GM18870 (cell line): ENCODE data around the gene HOXB3.

Source experiments
- ATAC-seq: cut with Tn5 transposase; IDR thresholded peaks from one replicate; pipeline ENCODE4 v1.9.1; 2021; ENCODE audit warnings: moderate library complexity; ENCODE audit not compliant: unreplicated experiment

The HOXB3 gene

DNA sequence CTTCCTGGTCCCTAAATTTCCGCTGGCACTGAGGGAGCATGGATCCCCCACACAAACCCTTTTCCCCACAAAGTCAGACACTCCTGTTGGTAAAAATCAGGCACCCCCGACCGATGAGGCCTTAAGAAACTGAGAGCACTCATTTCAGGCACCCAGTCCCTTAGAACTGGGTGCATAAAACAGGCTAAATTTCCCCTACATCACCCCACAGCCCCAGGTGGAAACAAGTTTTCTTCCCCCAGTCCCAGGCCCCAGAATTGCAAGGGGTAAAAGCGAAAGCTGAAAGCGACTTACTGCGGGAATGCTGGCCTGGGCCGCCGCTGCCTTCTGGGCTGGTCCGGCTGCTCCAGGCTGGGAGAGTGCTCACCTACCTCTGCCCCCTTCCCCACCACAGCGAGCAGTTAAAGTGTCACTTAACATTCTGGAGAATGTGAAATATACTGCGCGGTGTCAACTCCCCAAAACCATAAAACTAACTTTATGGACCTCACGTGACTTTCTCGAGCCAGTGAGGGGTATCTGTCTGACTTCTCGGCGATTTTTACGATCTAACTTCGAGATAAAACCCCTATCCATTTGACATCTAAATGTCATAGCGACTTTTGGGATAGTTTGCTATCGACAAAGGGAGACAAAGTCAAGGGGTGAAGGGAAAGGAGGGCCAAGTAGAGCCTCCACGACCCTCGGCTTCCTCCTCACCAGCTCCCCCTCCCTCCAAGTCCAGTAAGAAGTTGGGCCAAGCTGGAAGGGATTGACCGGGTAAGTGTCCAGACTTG lies at the start of gene HOXB3:
Gene HOXB3 (minus strand): TSS at position 411 of the 776 bp plus-strand sequence. CDS start 37,767 bp downstream, outside the sequence.
- ATAC-seq, result no peak

DNA sequence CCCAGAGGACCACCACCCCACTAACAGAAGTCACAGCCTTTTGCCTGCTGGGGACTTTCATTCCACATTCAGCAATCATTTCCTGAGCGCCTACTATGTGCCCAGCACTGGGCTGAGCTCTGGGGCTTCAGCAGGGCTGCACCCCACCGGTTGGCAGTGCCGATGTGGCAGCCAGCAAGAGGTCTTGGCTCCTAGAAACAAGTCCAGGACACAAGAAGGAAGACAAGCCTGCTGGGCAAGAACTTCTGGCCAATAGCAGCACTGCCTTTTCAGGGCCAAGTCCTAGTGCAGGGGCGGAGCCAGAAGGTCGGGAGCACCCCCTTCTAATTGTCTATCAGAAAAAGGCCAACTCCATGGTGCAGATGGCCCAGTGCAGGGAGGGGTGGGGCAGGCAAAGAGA lies 49.1 kb upstream of the HOXB3 start:
- no peak for ATAC-seq

DNA sequence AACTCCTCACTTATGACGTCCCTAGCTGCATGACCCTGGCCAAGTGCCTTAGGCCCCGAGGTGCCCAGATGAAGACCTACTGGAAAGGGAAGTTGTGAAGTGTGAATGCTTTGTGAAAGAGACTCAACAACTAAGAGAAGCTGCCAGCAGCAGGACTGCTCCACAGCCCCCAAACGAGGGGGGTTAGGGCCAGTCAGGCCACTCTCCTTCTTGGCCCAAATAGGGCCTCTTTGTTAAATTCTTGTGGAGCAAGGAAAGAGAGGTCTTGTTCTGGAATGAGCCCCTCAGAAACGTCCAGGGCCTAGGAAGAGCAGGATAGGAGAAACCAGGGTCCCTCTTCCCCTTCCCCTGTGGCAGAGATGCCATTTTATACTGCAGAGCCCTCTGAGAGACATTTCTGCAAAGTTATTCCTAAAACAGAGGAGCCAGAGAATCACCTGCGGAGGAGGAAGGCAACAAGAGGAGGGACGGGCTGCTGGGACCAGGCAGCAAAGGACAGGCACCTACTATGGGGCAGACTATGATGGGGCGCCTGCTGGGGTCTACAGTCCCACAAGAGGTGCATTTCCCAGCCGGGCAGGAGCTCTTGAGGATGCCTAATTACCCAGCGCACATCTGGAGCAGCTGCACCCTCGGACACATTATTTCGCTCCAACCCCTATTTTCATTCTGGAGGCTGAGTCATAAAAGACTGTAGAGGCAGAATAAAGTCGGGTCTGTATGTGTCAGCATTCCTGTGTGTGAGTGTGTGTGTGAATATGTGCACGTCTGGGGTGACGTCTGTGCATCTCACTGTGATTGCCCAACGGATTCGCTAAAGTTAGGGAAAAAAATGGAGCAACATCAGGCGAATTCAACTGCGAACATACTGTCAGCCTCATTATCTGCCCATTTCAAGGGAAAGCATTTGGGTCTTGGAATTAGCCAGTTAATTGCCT lies 47.6 kb upstream of the HOXB3 start:
- ATAC-seq, result no peak

DNA sequence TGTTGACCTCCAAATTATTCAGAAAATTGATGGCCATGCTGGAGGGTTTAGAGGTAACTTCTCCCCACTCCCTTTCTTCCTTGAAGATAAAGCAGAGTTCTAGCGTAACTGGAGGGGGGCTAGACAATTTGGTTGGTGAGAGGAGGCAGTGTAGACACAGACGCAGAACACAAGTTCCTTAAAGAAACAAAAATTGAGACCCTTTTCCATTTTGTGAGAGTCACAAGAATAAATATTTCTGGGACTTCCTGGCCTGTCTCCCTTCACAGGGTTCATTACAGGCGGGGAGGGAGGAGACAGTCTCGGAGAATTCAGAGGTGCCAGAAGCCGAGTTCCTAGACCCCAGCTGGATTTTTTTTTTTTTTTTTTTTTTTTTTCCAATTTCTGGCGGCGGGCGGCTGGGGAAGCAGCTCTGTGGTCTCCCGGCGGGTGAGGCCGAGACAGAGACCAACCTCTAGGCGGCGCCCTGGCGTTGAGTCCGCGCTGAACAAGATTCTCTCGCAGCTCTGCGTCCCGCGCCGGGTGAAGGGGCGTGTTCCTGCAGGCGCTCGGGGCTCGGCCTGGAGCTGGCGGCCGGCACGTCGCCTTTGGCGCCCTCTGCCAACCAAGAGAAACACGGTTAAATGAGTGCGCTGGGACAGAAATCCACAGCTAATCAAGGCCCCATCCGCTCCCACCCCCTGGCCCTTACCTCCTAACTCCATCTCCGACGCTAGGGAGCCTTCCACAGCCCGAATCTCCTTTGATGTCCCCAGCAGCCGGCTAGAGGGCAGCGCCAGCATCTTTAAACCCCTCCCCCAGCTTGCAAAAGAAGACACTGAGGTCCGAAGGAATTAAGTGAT lies 46.4 kb upstream of the HOXB3 start:
- no peak for ATAC-seq

DNA sequence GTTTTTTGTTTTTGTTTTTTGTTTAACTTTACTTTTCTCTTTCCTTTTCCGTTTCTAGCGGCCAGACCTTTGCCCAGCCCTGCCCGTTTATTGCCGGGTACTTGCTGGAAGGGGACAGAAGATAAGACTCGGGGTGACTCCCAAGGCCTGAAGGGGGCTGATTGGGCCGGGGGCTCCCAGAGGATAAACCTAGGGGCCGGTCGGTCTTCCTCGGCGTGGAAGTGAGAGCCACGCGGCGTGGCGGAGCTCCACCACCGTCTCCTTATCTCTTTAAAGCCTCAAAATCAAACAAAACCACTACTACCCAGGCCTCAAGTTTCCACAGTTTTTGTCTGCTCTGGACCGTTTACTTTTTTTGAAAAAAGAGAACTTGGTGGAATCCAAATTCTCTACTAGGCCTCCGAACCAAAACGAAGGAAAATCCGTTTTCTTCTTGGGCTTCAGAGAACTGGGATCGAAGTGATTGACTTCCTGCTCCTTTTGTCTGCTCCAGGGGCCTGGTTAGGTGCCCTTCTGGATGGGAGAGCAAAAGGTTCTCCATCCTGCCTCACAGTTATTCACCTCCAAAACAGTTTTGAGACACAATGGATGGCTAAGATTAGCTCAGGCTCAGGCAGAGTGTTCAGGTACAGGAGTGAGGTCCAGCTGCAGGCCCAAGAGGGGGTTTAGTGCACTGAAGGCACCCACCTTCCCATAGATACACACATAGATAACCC lies 44.6 kb upstream of the HOXB3 start:
- no peak for ATAC-seq

DNA sequence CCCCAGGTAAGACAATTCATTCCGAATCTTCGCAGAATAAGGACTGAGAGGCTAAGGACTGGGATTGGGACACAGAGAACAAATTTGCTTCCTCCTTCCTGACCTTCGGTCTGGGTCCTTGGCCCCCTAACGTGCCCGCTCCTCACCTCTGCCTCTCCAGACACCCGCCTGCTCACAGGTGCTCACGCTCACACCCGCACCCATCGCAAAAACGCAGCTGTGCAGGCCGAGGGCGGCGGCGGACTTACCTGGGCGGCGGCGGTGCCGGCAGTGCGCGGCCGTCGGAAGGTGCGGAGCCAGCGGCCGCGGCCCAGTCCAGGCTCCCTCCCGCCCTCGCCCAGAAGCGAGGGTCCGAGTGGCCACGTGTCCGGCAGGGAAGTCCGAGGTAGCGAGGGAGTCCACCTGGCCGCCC lies 43.2 kb upstream of the HOXB3 start:
- ATAC-seq, result no peak

DNA sequence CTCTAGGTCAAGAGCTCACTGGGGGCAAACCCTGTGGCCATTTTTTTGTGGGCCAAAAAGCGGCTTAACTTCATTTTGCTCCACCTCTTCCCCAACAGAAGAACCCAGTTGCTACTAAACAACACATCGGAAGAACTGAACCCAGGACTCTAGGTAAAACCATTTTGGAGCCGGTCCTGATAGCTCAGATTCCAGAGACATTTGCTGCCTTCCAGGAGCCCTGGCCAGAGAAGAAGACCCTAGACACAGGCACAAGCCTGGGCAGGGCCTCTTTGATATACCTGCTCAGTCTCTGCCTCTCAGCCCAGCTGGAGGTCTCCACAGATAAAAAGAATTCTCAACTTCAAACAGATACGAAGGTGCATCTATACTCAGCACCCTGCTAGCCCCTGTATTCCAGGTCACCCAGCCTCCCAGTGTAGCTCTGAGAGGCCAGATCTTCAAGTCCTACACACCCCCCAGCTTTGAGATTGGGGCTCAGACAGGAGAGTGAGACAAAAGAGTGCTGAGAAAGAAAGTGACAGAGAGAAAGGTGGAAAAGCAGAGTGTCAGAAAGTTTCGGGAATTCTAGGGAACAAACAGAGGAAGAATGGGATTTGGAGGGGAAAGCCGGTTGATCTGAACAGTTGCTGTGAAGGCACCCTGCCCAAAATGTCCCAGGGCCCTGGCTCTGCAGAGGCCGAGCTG lies 42.7 kb upstream of the HOXB3 start:
- ATAC-seq, result no peak

DNA sequence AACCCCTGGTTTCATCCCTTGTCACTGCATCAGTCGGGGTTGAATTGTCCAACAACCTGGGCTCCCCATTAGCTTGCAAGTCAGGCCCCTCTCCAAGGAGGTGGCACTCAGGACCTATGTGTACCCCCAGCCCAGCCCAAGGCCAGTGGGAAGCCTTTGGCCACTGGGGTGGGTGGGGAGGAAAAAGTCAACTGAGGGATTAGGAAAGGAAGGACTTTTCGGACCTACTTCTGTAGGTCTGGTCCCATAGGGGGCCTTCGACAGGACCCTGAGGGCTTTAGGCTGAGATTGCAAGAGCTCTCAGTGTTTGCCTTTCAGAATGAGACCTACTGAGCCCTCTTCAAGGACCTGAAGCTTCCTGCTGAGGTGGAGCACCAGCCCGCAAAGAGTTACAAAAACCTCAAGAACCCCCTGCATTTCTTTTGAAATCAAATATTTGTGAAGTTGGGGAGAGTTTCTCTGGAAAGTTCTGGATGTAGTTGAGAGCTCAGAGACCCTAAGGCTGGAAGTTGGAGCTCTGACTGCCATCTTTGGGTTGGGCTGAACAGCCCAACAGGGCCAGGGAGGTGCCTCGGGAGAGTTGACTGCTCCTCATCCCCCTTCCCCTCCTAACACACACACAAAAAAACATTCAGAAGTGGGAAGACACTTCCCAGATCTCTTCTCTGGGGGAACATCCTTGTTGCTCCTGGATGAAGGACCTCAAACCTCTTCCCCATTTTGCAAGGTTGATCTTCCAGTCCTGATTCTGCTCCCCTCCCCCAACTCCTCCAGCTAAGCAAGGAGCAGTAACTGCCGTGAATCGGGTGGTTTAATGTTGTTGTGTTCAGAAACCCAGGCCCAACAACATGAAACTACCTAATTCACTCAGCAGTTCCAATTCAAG lies 41.9 kb upstream of the HOXB3 start:
- no peak for ATAC-seq

DNA sequence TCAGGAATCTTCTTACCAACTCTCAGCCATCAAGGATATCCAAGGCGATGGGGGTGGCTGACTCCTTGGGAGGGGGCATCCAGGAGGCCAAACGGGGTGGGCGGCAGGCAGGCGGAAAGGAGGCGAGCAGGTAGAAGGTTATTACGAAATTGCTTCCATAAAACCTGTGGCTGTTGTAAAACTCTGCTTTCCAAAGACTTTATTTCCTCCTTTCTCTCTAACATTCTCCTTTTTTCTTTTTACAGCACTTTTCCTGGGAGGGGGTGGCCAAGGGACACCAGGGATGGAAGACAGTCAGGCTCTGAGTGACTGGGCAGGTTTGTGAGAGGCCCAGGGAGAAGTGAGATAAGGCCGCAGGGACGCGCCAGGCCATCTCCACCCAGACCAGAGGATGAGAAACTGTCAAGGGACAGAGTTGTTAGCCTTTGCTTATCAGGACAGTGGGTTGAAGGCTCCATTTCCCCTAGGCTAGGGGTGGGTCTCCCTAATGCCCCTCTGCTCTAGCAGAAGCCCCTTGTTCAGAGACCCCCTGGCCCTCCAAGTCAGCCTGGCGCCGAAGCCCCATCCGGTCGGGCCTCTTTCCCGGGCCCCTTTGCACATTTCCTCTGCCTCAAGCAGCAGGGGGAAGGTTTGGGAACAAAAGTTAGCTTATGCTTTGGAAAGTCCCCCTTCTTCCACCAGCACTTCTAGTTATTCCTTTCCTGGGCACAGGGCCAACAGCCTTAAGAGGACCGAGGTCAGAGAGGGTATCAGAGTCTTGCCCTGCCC lies 41.1 kb upstream of the HOXB3 start:
- ATAC-seq, result no peak

DNA sequence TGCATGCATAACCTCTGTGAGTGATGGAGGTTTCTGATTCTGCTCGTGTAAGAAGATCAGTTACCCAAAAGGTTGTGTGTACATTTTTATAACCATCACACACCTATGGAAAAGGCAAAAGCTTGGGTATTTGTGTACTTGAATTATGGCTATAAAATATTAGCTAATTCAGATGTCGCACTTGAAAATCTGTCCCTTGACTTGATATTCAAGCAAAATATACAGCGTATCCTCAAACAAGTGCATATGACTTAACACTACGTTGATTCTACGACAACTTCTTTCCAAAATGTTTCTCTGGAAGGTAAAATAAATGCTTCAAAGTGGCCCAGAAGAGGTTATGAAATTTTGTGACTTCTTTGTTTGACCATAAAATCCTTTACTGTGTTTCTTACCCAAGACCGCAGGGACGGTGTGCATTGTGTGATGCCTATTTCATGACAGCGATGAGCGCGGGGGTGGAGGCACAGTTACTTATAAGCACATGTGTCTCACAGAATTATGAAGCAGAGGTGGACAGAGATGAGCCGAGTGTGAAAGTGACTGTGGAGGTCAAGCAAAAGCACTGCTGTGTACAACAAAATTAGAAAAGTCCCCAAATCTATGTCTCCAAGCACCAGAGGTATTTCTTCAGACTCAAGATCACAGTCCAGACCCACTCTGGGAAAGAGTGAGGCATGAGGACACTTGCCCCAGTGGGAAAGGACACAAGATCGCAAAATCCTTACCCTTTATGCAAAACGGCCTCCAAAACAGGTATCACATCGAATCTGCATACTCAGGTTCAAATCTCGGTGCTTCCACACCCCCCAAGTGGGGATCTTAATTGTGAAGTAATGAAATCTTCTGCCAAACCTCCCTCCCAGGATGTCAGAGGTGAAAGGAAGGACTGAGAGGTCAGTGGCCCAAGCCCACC lies 40.2 kb upstream of the HOXB3 start:
- no peak for ATAC-seq

DNA sequence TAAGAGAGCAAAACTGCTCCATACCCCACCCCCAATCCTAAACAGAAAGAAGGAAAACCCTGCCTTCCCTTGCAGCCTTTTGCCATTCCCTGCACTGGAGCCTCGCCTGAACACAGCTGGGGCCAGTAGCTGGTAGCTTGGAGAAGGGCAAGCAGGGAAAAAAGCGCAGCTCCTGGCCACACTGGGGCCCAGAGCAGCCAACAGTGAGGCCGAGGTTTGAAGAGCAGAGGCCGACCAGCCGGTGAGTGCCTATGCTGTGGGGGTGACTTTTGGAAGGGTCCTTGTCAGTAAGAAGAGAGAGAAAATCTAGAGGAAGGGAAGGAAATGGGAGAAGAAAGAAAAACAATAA lies 39.3 kb upstream of the HOXB3 start:
- no peak for ATAC-seq

DNA sequence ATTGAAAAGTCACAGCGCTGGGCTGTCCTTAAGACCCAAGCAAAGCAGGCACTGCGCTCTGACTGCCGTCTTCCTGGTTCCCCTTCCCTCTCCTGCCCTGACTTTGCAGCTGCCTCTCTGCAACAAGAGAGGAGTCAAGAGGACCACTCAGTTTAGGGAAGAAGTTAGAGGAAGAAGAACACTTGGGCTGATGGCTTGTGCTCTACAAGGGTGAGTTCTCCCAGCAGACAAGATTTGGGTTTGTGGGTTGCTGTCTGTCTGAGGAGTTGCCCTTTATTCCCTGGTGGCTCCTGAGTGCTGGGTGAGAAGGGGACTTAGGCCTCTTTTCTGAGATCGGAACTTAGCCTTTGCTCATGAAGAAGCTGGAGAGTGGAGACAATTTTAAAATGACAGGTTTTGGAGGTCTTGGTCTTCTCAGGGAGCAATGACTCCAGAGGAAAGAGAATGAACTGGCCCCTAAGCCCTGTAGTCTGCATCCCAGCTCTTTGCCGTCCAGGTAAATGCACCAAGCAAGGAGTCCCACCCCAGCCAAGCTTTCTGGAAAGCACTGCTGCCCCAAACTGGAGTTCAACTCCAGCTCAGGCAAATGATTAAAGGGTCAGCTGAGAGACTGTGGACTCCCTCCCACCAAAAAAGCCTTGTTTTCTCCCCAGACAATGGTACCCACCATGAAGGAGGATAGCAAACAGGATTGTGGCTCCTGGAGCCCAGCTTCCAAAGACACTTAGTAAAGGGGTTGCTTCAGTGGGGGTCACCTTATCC lies 38.8 kb upstream of the HOXB3 start:
- ATAC-seq, result no peak

DNA sequence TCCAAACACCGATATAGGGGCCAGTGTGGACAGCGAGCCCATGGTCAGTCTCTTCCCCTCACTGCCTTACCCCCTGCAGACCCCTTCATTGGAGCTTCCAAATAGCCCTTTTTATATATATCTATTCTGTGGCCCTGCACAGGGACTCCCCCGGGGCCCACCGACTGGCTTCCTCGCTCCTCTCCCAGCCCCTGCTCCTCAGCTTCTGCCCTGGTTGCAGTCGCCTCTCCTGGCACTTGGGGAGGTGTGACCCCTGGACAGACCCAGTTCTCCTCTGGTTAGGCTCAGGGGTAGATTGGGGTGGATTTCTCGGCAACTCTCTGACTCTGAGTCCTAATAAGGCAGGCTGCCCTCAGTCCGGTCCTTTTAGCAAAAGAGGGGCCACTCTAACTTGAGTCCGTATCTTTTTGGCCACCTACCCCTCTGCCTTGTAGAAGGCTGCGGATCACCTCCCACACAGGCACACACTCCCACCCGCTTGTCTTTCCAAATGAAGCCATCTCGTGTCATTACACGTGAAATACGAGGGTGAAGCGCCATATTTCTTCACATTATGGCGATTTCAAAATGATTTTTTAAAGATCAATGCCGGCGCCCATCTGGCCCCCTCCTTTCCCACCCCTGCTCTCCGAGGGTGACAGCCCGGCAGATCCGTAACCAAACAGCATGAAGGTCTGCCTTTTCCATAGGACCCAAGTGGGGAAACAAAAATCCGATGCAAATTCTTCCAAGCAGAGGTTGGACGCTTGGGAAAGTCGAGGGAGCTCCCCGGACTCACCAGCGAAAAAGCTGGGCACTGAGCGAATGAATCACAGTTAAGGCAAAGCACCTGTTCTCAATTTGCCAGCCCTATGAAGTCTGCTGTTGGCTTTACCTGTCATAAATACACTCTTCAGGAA lies 37.8 kb upstream of the HOXB3 start:
- no peak for ATAC-seq

DNA sequence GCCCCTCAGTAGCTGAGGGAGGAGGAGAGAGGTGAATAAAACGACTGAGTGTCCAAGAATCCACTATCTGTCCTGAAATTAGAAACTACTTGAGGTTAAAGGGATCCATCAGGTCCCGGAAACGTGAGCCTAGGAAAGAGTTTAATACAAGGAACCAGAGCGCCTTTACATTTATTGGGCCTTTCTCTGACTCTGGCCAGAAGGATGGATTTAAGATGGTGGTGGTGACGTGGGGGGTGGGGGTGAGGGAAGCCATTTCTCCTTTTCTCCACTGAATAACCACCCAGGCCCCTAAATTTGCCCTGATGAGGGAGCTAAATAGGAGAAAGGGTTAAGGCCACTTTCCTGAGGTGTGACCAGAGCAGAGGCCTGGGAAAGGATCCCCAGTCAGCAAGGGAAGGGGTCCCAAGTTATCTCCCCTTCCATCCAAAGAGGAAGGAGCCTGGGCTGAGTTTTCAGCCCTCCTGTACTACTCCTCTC lies 37.1 kb upstream of the HOXB3 start:
- no peak for ATAC-seq
